Suppressor macrophage (primary cell): Measurements from ENCODE around the gene CDH20.
A peak's percentile ranks its signal among the peaks of the same experiment; 100 is the strongest.
"Not testable (repeated sequence)": the region's sequence is repeated elsewhere in the genome, so short reads cannot be mapped to it uniquely, and the experiment has no call there.

Experiments
- DNase-seq, 4 experiments: peaks; one replicate each; pipeline ENCODE4 v3.0.0-alpha.2; 2020 to 2022

The CDH20 gene

GRCh38 chr18:61348230-61348629 lies 15.0 kb downstream of the CDH20 start:
- no peak for DNase-seq

- no peak for DNase-seq
Measured at GRCh38 chr18:61350578-61350977, 17.3 kb downstream of the CDH20 start.

- DNase-seq: no peak
Measured at GRCh38 chr18:61352059-61352458, 18.8 kb downstream of the CDH20 start.

- DNase-seq: no peak
Measured at GRCh38 chr18:61352611-61353010, 19.4 kb downstream of the CDH20 start.

- DNase-seq: peak in 3 of 4 experiments; percentile 4 to 40 (median 35)
Measured at GRCh38 chr18:61360404-61361383, 27.5 kb downstream of the CDH20 start.

GRCh38 chr18:61362511-61362910 lies 29.3 kb downstream of the CDH20 start:
- no peak for DNase-seq

- no peak for DNase-seq
Measured at GRCh38 chr18:61364953-61365352, 31.7 kb downstream of the CDH20 start.

- no peak for DNase-seq
Measured at GRCh38 chr18:61368001-61368400, 34.8 kb downstream of the CDH20 start.

- DNase-seq: not testable (repeated sequence)
Measured at GRCh38 chr18:61369671-61370070, 36.4 kb downstream of the CDH20 start.

- no peak for DNase-seq
Measured at GRCh38 chr18:61371111-61371510, 37.9 kb downstream of the CDH20 start.

GRCh38 chr18:61379827-61380226 lies 46.6 kb downstream of the CDH20 start:
- DNase-seq: no peak

GRCh38 chr18:61388010-61388409 lies 54.8 kb downstream of the CDH20 start:
- DNase-seq: no peak

GRCh38 chr18:61394983-61395382 lies 61.8 kb downstream of the CDH20 start:
- no peak for DNase-seq

GRCh38 chr18:61397222-61397621 lies 64.0 kb downstream of the CDH20 start:
- no peak for DNase-seq

GRCh38 chr18:61398961-61399705 lies 65.9 kb downstream of the CDH20 start:
- no peak for DNase-seq

GRCh38 chr18:61400016-61400635 lies 66.9 kb downstream of the CDH20 start:
- no peak for DNase-seq

GRCh38 chr18:61400716-61401115 lies 67.5 kb downstream of the CDH20 start:
- DNase-seq: no peak

- DNase-seq: no peak
Measured at GRCh38 chr18:61402726-61403125, 69.5 kb downstream of the CDH20 start.

- DNase-seq: no peak
Measured at GRCh38 chr18:61413396-61413795, 80.2 kb downstream of the CDH20 start.

- no peak for DNase-seq
Measured at GRCh38 chr18:61414086-61414485, 80.9 kb downstream of the CDH20 start.

GRCh38 chr18:61419763-61420162 lies 86.5 kb downstream of the CDH20 start:
- DNase-seq: no peak

- no peak for DNase-seq
Measured at GRCh38 chr18:61420218-61420885, 87.1 kb downstream of the CDH20 start.
